MM.1S (cell line): ENCODE measurements around the gene SLC9C1.

Source experiments
- DNase-seq: peaks from one replicate; pipeline ENCODE4 v3.0.0-alpha.2; 2015
- H2AFZ ChIP-seq: fragments of 300-600 bp; sonication (generic); 2 replicates; pipeline ENCODE4 v1.6.0; 2016; ENCODE audit warnings: antibody characterized with exemption, low read length
- H3F3A ChIP-seq: fragments of 300-600 bp; sonication (generic); 2 replicates; pipeline ENCODE4 v1.6.1; 2016; ENCODE audit warnings: mild to moderate bottlenecking, antibody characterized with exemption, low read length, moderate library complexity, mixed read lengths; ENCODE audit not compliant: insufficient read depth
- H3K27ac ChIP-seq: fragments of 300-600 bp; sonication (generic); 2 replicates; pipeline ENCODE4 v1.5.1; 2016; ENCODE audit warnings: mild to moderate bottlenecking, low read length
- H3K27me3 ChIP-seq: fragments of 300-600 bp; sonication (generic); replicated peaks from 2 replicates; pipeline ENCODE4 v1.6.0; 2016; ENCODE audit warnings: low read length; ENCODE audit not compliant: insufficient read depth
- H3K36me3 ChIP-seq: fragments of 300-600 bp; sonication (generic); replicated peaks from 2 replicates; pipeline ENCODE4 v1.6.1; 2016; ENCODE audit warnings: mild to moderate bottlenecking, low read length, mixed read lengths; ENCODE audit not compliant: insufficient read depth
- H3K4me1 ChIP-seq: fragments of 300-600 bp; sonication (generic); 2 replicates; pipeline ENCODE4 v1.6.1; 2016; ENCODE audit warnings: low read length, mixed read lengths
- H3K4me2 ChIP-seq: fragments of 300-600 bp; sonication (generic); 2 replicates; pipeline ENCODE4 v1.6.0; 2016; ENCODE audit warnings: low read depth, low read length
- H3K4me3 ChIP-seq: fragments of 300-600 bp; sonication (generic); 2 replicates; pipeline ENCODE4 v1.5.1; 2016; ENCODE audit warnings: low read length, mixed read lengths
- H3K79me2 ChIP-seq: fragments of 300-600 bp; sonication (generic); 2 replicates; pipeline ENCODE4 v1.6.1; 2016; ENCODE audit warnings: mixed run types, low read length, mixed read lengths
- H3K9ac ChIP-seq: fragments of 300-600 bp; sonication (generic); 2 replicates; pipeline ENCODE4 v1.6.1; 2016; ENCODE audit warnings: low read length, mixed read lengths
- H3K9me2 ChIP-seq: fragments of 300-600 bp; sonication (generic); replicated peaks from 2 replicates; pipeline ENCODE4 v1.6.1; 2016; ENCODE audit warnings: mild to moderate bottlenecking, low read length, mixed read lengths; ENCODE audit not compliant: insufficient read depth
- H3K9me3 ChIP-seq: fragments of 300-600 bp; sonication (generic); replicated peaks from 2 replicates; pipeline ENCODE4 v1.6.1; 2016; ENCODE audit warnings: mild to moderate bottlenecking, low read length, mixed read lengths; ENCODE audit not compliant: insufficient read depth
- H4K20me1 ChIP-seq: fragments of 300-600 bp; sonication (generic); 2 replicates; pipeline ENCODE4 v1.6.1; 2016; ENCODE audit warnings: mild to moderate bottlenecking, low read length, moderate library complexity, mixed read lengths; ENCODE audit not compliant: insufficient read depth
- CTCF ChIP-seq: fragments of 300-600 bp; sonication (generic); IDR thresholded peaks from 2 replicates; pipeline ENCODE4 v1.5.1; 2016; ENCODE audit warnings: antibody characterized with exemption, low read length, mixed read lengths
- EZH2 ChIP-seq: fragments of 300-600 bp; sonication (generic); optimal IDR thresholded peaks from 2 replicates; pipeline ENCODE3; 2017; ENCODE audit warnings: low read depth, mild to moderate bottlenecking, antibody characterized with exemption, low read length, mixed read lengths
- EZH2phosphoT487 ChIP-seq: fragments of 300-600 bp; sonication (generic); IDR thresholded peaks from 2 replicates; pipeline ENCODE4 v1.6.1; 2018; ENCODE audit warnings: antibody characterized with exemption, low read length

Gene SLC9C1

GRCh38 chr3:112130638-112130993, 163.4 kb downstream of the SLC9C1 start:
- TF ChIP-seq CTCF: no peak
- no peak for TF ChIP-seq EZH2
- no peaks in the 10 kb centered on the region for H3K27me3 ChIP-seq
- H3K9me3 ChIP-seq: no peaks in the 10 kb centered on the region
- H3K4me2 ChIP-seq: peak overlapping the region; percentile 88; the same call in 1 of the 2 replicates
- peaks cover 78% of the 10 kb centered on the region for H3K4me1 ChIP-seq
- no peak for DNase-seq
- peaks cover 50% of the 10 kb centered on the region for H3K79me2 ChIP-seq
- peak overlapping the region; percentile 81 for H3K27ac ChIP-seq
- peaks cover 74% of the 10 kb centered on the region for H3F3A ChIP-seq
- H3K9me2 ChIP-seq: no peaks in the 10 kb centered on the region
- H3K9ac ChIP-seq: no peak overlapping the region
- no peaks in the 10 kb centered on the region for H3K36me3 ChIP-seq
- no peak overlapping the region for H2AFZ ChIP-seq
- 0 out of 2 replicates have a peak overlapping the region, but pooled peaks have one; percentile 14 for H3K4me3 ChIP-seq
- no peaks in the 10 kb centered on the region for H4K20me1 ChIP-seq

GRCh38 chr3:112129925-112130637, 163.9 kb downstream of the SLC9C1 start:
- Histone ChIP-seq H3K9me3 (no peaks in the 10 kb centered on the region), H3K79me2 (peaks cover 53% of the 10 kb centered on the region), H3K9me2 (no peaks in the 10 kb centered on the region), H3K4me3 (no peak overlapping the region), H3K9ac (peak overlapping the region; percentile 4; the same call in 1 of the 2 replicates), H3K4me1 (peaks cover 77% of the 10 kb centered on the region), H4K20me1 (no peaks in the 10 kb centered on the region), H3K27me3 (no peaks in the 10 kb centered on the region), H3K27ac (peak overlapping the region; percentile 81), H3K4me2 (peak overlapping the region; percentile 88), H2AFZ (no peak overlapping the region), H3F3A (peaks cover 72% of the 10 kb centered on the region), H3K36me3 (no peaks in the 10 kb centered on the region)
- no peak for DNase-seq
- TF ChIP-seq CTCF (no peak), EZH2 (no peak), EZH2phosphoT487 (no peak)

GRCh38 chr3:112128843-112129727, 164.9 kb downstream of the SLC9C1 start:
- peak overlapping the region; percentile 27; the same call in 1 of the 2 replicates for H3K9ac ChIP-seq
- H3K27ac ChIP-seq: peak overlapping the region; percentile 81
- H3K4me2 ChIP-seq: peak overlapping the region; percentile 88; the same call in 1 of the 2 replicates
- H3K36me3 ChIP-seq: no peaks in the 10 kb centered on the region
- peaks cover 53% of the 10 kb centered on the region for H3K79me2 ChIP-seq
- H3K4me3 ChIP-seq: no peak overlapping the region
- no peaks in the 10 kb centered on the region for H3K9me3 ChIP-seq
- no peaks in the 10 kb centered on the region for H3K9me2 ChIP-seq
- H2AFZ ChIP-seq: no peak overlapping the region
- peaks cover 64% of the 10 kb centered on the region for H3F3A ChIP-seq
- TF ChIP-seq EZH2 (no peak), CTCF (no peak), EZH2phosphoT487 (no peak)
- H3K4me1 ChIP-seq: peaks cover 72% of the 10 kb centered on the region
- H4K20me1 ChIP-seq: no peaks in the 10 kb centered on the region
- no peaks in the 10 kb centered on the region for H3K27me3 ChIP-seq
- peak; percentile 82 for DNase-seq
